IMR-90 (cell line): Measurements from ENCODE around the gene CKAP5. TPM values are rescaled to one million over a fixed set of nuclear protein-coding genes. Genes with fewer than 3 reads are reported as not detected.

Source experiments
- ATAC-seq: fragments of 200-7000 bp; cut with Tn5 transposase; 2 replicates; pipeline ENCODE4 v1.9.1; 2020; ENCODE audit warnings: low read depth, mild to moderate bottlenecking, moderate library complexity
- BruUV-seq: library from RNA; stranded (reverse); fragments of 400-500 nt; replicated peaks from 2 replicates; lab custom pipeline; 2021; lab: Mats Ljungman, UMichigan
- CTCF ChIA-PET: fragments of 300-600 bp; formaldehyde crosslinking; extraction: SDS; loops from one replicate; lab custom pipeline; 2021; ENCODE audit warnings: antibody characterized with exemption; lab: Yijun Ruan, JAX
- POLR2A ChIA-PET: fragments of 300-600 bp; sonication (Branson Sonifier 250); formaldehyde crosslinking; loops from one replicate; lab custom pipeline; 2022; ENCODE audit warnings: antibody characterized with exemption; ENCODE audit not compliant: unreplicated experiment; lab: Charles Lee
- DNase-seq: peaks from one replicate; pipeline ENCODE4 v3.0.0; 2013
- H2AFZ ChIP-seq: replicated peaks from 2 replicates; pipeline ENCODE3; 2013; ENCODE audit warnings: low read length, mild to moderate bottlenecking; ENCODE audit not compliant: poor library complexity
- H2AK5ac ChIP-seq: 2 replicates; pipeline ENCODE4 v1.6.1; 2013; ENCODE audit warnings: low read depth, low read length, inconsistent platforms
- H2AK9ac ChIP-seq: replicated peaks from 2 replicates; pipeline ENCODE3; 2013; ENCODE audit warnings: mild to moderate bottlenecking, low read depth, low read length, moderate library complexity; ENCODE audit not compliant: poor library complexity
- H2BK120ac ChIP-seq: 2 replicates; pipeline ENCODE4 v1.6.1; 2013; ENCODE audit warnings: low read depth, low read length, inconsistent platforms
- H2BK15ac ChIP-seq: 3 replicates; pipeline ENCODE4 v1.6.1; 2013; ENCODE audit warnings: low read depth, low read length, inconsistent platforms
- H2BK20ac ChIP-seq: 2 replicates; pipeline ENCODE4 v1.6.1; 2013; ENCODE audit warnings: low read depth, mild to moderate bottlenecking, inconsistent platforms, low read length, moderate library complexity
- H2BK5ac ChIP-seq: 2 replicates; pipeline ENCODE4 v1.6.1; 2013; ENCODE audit warnings: mild to moderate bottlenecking, low read depth, low read length, inconsistent platforms; ENCODE audit not compliant: poor library complexity, severe bottlenecking
- H3K14ac ChIP-seq: replicated peaks from 2 replicates; pipeline ENCODE4 v1.6.1; 2013; ENCODE audit warnings: low read depth, low read length, inconsistent platforms
- H3K18ac ChIP-seq: 2 replicates; pipeline ENCODE4 v1.6.1; 2013; ENCODE audit warnings: low read depth, low read length, control low read depth
- H3K23ac ChIP-seq: 2 replicates; pipeline ENCODE4 v1.6.1; 2013; ENCODE audit warnings: low read depth, low read length, inconsistent platforms
- H3K27ac ChIP-seq: 2 replicates; pipeline ENCODE4 v1.5.1; 2013; ENCODE audit warnings: mild to moderate bottlenecking, control low read depth, low read length; ENCODE audit not compliant: insufficient read depth
- H3K27me3 ChIP-seq: 2 replicates; pipeline ENCODE4 v1.6.1; 2013; ENCODE audit warnings: low read length; ENCODE audit not compliant: control insufficient read depth, insufficient read depth
- H3K36me3 ChIP-seq: 2 replicates; pipeline ENCODE4 v1.6.1; 2013; ENCODE audit warnings: low read length, mixed read lengths; ENCODE audit not compliant: control insufficient read depth, insufficient read depth
- H3K4ac ChIP-seq: 2 replicates; pipeline ENCODE4 v1.6.1; 2013; ENCODE audit warnings: low read depth, low read length, inconsistent platforms
- H3K4me1 ChIP-seq: 2 replicates; pipeline ENCODE4 v1.6.1; 2013; ENCODE audit warnings: low read length, mixed read lengths; ENCODE audit not compliant: control insufficient read depth, insufficient read depth
- H3K4me2 ChIP-seq: 2 replicates; pipeline ENCODE4 v1.6.1; 2013; ENCODE audit warnings: low read depth, mild to moderate bottlenecking, control low read depth, low read length, moderate library complexity
- H3K4me3 ChIP-seq: 2 replicates; pipeline ENCODE4 v1.5.1; 2013; ENCODE audit warnings: low read depth, mild to moderate bottlenecking, control low read depth, low read length, moderate library complexity; ENCODE audit not compliant: insufficient read depth
- H3K56ac ChIP-seq: 2 replicates; pipeline ENCODE4 v1.6.1; 2013; ENCODE audit warnings: low read length, inconsistent platforms; ENCODE audit not compliant: insufficient read depth; ENCODE audit errors: extremely low read depth
- H3K79me1 ChIP-seq, 2 experiments: 2 replicates each; pipeline ENCODE4 v1.6.1; 2013; ENCODE audit warnings: low read length in 2 of 2, inconsistent platforms in 1 of 2, low read depth in 1 of 2
- H3K9ac ChIP-seq: 2 replicates; pipeline ENCODE4 v1.6.1; 2013; ENCODE audit warnings: low read depth, low read length, control low read depth
- H3K9me1 ChIP-seq: 2 replicates; pipeline ENCODE4 v1.6.1; 2013; ENCODE audit warnings: low read length, inconsistent platforms; ENCODE audit not compliant: insufficient read depth
- H3K9me3 ChIP-seq: 2 replicates; pipeline ENCODE4 v1.6.1; 2013; ENCODE audit warnings: low read length; ENCODE audit not compliant: control insufficient read depth, insufficient read depth
- H4K20me1 ChIP-seq: 2 replicates; pipeline ENCODE4 v1.6.1; 2013; ENCODE audit warnings: low read length, inconsistent platforms; ENCODE audit not compliant: insufficient read depth
- H4K5ac ChIP-seq: 2 replicates; pipeline ENCODE4 v1.6.1; 2013; ENCODE audit warnings: mild to moderate bottlenecking, low read depth, low read length, control low read depth
- H4K8ac ChIP-seq, 2 experiments: 2 replicates each; pipeline ENCODE4 v1.6.1; 2013; ENCODE audit warnings: low read depth in 2 of 2, low read length in 2 of 2, control low read depth in 1 of 2, inconsistent platforms in 1 of 2
- H4K91ac ChIP-seq: 2 replicates; pipeline ENCODE4 v1.6.1; 2013; ENCODE audit warnings: low read depth, low read length, inconsistent platforms; ENCODE audit not compliant: insufficient read depth
- BHLHE40 ChIP-seq: fragments of 150-350 bp; IDR thresholded peaks from 2 replicates; pipeline ENCODE4 v1.6.1; 2016; ENCODE audit warnings: mild to moderate bottlenecking, low read depth, low read length
- MAZ ChIP-seq: IDR thresholded peaks from 2 replicates; pipeline ENCODE4 v1.6.1; 2012; ENCODE audit warnings: low read depth, mild to moderate bottlenecking, low read length, improper control_type of control experiment, moderate library complexity, borderline replicate concordance
- RCOR1 ChIP-seq: IDR thresholded peaks from 2 replicates; pipeline ENCODE4 v1.6.1; 2012; ENCODE audit warnings: mild to moderate bottlenecking, low read length, improper control_type of control experiment; ENCODE audit not compliant: insufficient replicate concordance
- WGBS, 2 experiments: methylation state at CpG; one replicate each; pipeline versions ENCODE4 v1.1.5 to v1.1.7; 2013; ENCODE audit warnings: missing lambda C conversion rate in 2 of 2; ENCODE audit not compliant: insufficient read length in 1 of 2; ENCODE audit errors: extremely low coverage in 2 of 2; 5-methylcytosine and 5-hydroxymethylcytosine counted together
- dilution Hi-C: fragments of 300-500 bp; cut with HindIII; formaldehyde crosslinking; loops from one replicate; pipeline ENCODE4 v1.14.3; 2018; ENCODE audit warnings: low sequenced_read_pairs; ENCODE audit not compliant: unreplicated experiment
- in situ Hi-C: fragments of 300-500 bp; cut with MboI; formaldehyde crosslinking; loops from 3 replicates; pipeline ENCODE4 v1.14.3; 2019; ENCODE audit warnings: low sequenced_read_pairs, inconsistent platforms, mixed read lengths
- intact Hi-C: fragments of 100-400 bp; cut with micrococcal nuclease; formaldehyde crosslinking; loops from 2 replicates; pipeline ENCODE4 v1.10.0; 2022
- polyA plus RNA-seq, 3 experiments: library from polyadenylated mRNA; depleted of rRNA; stranded (reverse); fragments of >200 nt; gene quantifications; 2 replicates each; pipeline ENCODE4 v1.2.3, GENCODE V29; 2012; ENCODE audit warnings: low replicate concordance in 1 of 3
- total RNA-seq: library from RNA; depleted of rRNA; stranded (reverse); fragments of >200 nt; gene quantifications from 2 replicates; pipeline ENCODE4 v1.2.3, GENCODE V29; 2012

Gene CKAP5
- total and polyA plus RNA-seq, 2 of the 4 experiments (the other 2 are of a cell fraction): 59.5 to 79.2 TPM

DNA sequence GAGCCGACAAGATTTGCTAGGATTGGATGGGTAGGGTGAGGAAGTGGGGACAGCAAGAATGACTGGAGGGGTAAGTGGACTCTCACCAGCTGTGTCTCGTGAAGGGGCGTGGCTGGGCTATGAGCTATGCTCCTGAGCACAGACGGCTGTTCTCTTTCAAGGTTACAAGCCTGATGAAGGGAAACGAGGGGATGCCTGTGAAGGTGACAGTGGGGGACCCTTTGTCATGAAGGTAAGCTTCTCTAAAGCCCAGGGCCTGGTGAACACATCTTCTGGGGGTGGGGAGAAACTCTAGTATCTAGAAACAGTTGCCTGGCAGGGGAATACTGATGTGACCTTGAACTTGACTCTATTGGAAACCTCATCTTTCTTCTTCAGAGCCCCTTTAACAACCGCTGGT, 107.2 kb downstream of the CKAP5 start:
- CTCF ChIA-PET: no interaction called here
- H3K9ac ChIP-seq: no peak overlapping the region
- dilution Hi-C loops: no loop called here

More for the DNA sequence above, 107.2 kb downstream of the CKAP5 start:
- Histone ChIP-seq H3K4me1 (peaks cover under 1% of the 10 kb centered on the region), H2BK15ac (no peak overlapping the region), H2BK20ac (no peak overlapping the region), H3K27ac (no peak overlapping the region), H2BK120ac (no peak overlapping the region), H2AK5ac (no peak overlapping the region), H3K79me1 (no peaks in the 10 kb centered on the region), H3K4ac (no peak overlapping the region), H3K23ac (no peak overlapping the region), H3K27me3 (no peaks in the 10 kb centered on the region), H3K36me3 (peaks cover 22% of the 10 kb centered on the region), H2BK5ac (no peak overlapping the region), H3K56ac (no peak overlapping the region), H3K9me1 (no peaks in the 10 kb centered on the region), H3K18ac (no peak overlapping the region), H3K9me3 (no peaks in the 10 kb centered on the region), H4K20me1 (no peaks in the 10 kb centered on the region), H3K4me2 (no peak overlapping the region), H4K5ac (no peak overlapping the region), H3K14ac (no peak overlapping the region), H4K91ac (no peak overlapping the region), H2AK9ac (no peak overlapping the region), H4K8ac (no peak overlapping the region), H3K4me3 (no peak overlapping the region), H2AFZ (no peak overlapping the region)
- in situ Hi-C loops (no loop called here), intact Hi-C loops (no loop called here)
- ATAC-seq (no peak; the same call in 1 of the 2 replicates), DNase-seq (no peak)
- POLR2A ChIA-PET: no interaction called here
- TF ChIP-seq MAZ: no peak
- TF ChIP-seq RCOR1: no peak
- no peak for TF ChIP-seq BHLHE40
- no TSS peak for BruUV-seq
- 63% methylated on average over 4 of the region's 6 CpGs; no CpG with 5 or more reads in 1 of the 2 experiments for WGBS, 2 experiments
